Osteoblast (primary cell): ENCODE measurements around the gene MISP3. TPM values are rescaled to one million over a fixed set of nuclear protein-coding genes. Genes with fewer than 3 reads are reported as not detected.
A peak's percentile ranks its signal among the peaks of the same experiment; 100 is the strongest.

ENCODE experiments used
- DNase-seq: peaks from one replicate; pipeline ENCODE4 v3.0.0; 2011; ENCODE audit warnings: low spot score, mixed read lengths; ENCODE audit not compliant: insufficient read length; ENCODE audit errors: missing footprints
- H2AFZ ChIP-seq: 2 replicates; pipeline ENCODE4 v1.6.0; 2011; ENCODE audit warnings: mild to moderate bottlenecking, low read length
- H3K27ac ChIP-seq: 2 replicates; pipeline ENCODE4 v1.5.1; 2011; ENCODE audit warnings: mild to moderate bottlenecking, low read depth, low read length, moderate library complexity
- H3K27me3 ChIP-seq: 2 replicates; pipeline ENCODE4 v1.6.0; 2012; ENCODE audit warnings: mild to moderate bottlenecking, control low read depth, inconsistent platforms, low read length, moderate library complexity; ENCODE audit not compliant: insufficient read depth
- H3K36me3 ChIP-seq: 2 replicates; pipeline ENCODE4 v1.5.1; 2011; ENCODE audit warnings: mild to moderate bottlenecking, low read length, control low read depth, moderate library complexity; ENCODE audit not compliant: insufficient read depth
- H3K4me1 ChIP-seq: 2 replicates; pipeline ENCODE4 v1.5.1; 2011; ENCODE audit warnings: mild to moderate bottlenecking, low read length, control low read depth, moderate library complexity; ENCODE audit not compliant: insufficient read depth
- H3K4me2 ChIP-seq: 2 replicates; pipeline ENCODE4 v1.6.0; 2011; ENCODE audit warnings: mild to moderate bottlenecking, low read length; ENCODE audit not compliant: insufficient read depth
- H3K4me3 ChIP-seq: fragments of 200-600 bp; sonication (generic); 3 replicates; pipeline ENCODE4 v1.5.1; 2012; ENCODE audit warnings: mild to moderate bottlenecking, low read length, inconsistent platforms; ENCODE audit not compliant: insufficient read depth
- H3K79me2 ChIP-seq: 2 replicates; pipeline ENCODE4 v1.6.0; 2012; ENCODE audit warnings: mild to moderate bottlenecking, low read length, control low read depth, inconsistent platforms; ENCODE audit not compliant: insufficient read depth
- H3K9me3 ChIP-seq: 2 replicates; pipeline ENCODE4 v1.5.1; 2011; ENCODE audit warnings: low read depth, low read length, control low read depth
- H4K20me1 ChIP-seq: 2 replicates; pipeline ENCODE4 v1.6.0; 2012; ENCODE audit warnings: mild to moderate bottlenecking, low read length, control low read depth; ENCODE audit not compliant: insufficient read depth
- total RNA-seq: library from RNA; depleted of rRNA; stranded (reverse); fragments of >200 nt; gene quantifications from 2 replicates; pipeline ENCODE4 v1.2.3, GENCODE V29; 2012
- TF ChIP-seq, protein P1 (sequence below): IDR thresholded peaks from 2 replicates; pipeline ENCODE4 v1.5.1; 2011; ENCODE audit warnings: mild to moderate bottlenecking, low read depth, low read length, moderate library complexity; ENCODE audit errors: extremely low read depth

MISP3 gene
- total RNA-seq, 1 donor, result 1.1 TPM

DNA sequence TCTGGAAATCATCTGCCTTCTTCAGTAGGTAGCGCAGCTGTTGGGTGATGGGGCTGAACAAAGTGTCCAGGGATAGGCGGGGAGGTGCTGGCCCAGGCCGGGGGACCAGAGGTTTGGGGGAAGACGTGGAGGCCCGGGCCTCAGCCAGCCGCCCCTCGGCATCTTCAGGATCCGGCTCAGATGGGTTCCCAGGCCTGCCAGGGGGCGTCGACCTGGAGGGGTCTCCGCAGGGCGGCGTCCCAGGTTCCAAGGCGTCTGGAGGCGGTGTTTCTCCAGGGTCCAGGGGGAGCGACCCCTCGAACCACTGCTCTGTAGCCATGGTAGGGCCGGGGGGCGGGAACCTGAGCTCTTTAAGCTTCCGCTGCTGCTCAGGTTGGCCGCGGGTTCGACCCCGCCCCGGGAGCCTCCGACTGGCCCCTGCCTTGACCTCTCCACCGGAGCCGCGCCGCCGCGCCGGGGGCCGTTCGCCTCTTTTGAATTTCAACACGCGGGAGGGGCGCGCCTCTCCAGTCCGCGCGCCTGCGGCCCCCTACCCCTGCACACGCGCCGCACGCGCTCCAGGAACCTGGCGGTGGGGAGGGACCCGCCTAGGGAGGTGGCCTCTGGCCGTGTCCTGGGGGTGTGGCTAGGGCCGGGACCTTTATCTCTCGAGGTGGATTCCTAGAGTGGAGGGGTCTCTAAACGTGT lies 12.9 kb downstream of the MISP3 start, which contains the start of gene C19orf67:
Gene C19orf67 (minus strand): TSS at position 475 of the 687 bp plus-strand sequence. CDS start 156 bp downstream, at position 319.
- no peaks in the 10 kb centered on the region for H3K9me3 ChIP-seq
- peaks cover 14% of the 10 kb centered on the region for H3K36me3 ChIP-seq
- H3K4me3 ChIP-seq, result no peak within 1 kb of the TSS

DNA sequence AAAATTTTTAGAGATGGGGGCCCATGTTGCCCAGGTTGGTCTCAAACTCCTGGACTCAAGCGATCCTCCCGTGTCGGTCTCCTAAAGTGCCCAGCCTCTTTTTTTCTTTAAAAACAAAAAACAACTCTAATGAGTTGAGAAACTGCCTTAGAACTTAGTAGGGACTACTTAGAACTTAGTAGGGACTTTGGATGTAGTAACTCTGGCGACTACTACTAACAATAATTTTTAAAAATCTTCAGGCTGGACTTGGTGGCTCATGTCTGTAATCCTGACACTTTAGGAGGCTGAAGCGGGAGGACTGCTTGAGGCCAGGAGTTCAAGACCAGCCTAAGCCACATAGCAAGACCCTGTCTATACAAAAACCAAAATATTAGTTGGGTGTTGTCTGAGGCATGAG lies 13.5 kb downstream of the MISP3 start:
- Histone ChIP-seq H3K79me2 (peaks cover 8% of the 10 kb centered on the region), H3K27ac (no peak overlapping the region), H3K4me3 (no peak overlapping the region), H3K9me3 (no peaks in the 10 kb centered on the region), H4K20me1 (peaks cover 12% of the 10 kb centered on the region), H3K4me1 (peaks cover 11% of the 10 kb centered on the region), H2AFZ (no peak overlapping the region), H3K36me3 (peaks cover 14% of the 10 kb centered on the region), H3K4me2 (no peak overlapping the region), H3K27me3 (no peaks in the 10 kb centered on the region)
- DNase-seq, result no peak
- TF ChIP-seq, protein P1, sequence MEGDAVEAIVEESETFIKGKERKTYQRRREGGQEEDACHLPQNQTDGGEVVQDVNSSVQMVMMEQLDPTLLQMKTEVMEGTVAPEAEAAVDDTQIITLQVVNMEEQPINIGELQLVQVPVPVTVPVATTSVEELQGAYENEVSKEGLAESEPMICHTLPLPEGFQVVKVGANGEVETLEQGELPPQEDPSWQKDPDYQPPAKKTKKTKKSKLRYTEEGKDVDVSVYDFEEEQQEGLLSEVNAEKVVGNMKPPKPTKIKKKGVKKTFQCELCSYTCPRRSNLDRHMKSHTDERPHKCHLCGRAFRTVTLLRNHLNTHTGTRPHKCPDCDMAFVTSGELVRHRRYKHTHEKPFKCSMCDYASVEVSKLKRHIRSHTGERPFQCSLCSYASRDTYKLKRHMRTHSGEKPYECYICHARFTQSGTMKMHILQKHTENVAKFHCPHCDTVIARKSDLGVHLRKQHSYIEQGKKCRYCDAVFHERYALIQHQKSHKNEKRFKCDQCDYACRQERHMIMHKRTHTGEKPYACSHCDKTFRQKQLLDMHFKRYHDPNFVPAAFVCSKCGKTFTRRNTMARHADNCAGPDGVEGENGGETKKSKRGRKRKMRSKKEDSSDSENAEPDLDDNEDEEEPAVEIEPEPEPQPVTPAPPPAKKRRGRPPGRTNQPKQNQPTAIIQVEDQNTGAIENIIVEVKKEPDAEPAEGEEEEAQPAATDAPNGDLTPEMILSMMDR, result no peak

More for the DNA sequence above, 12.9 kb downstream of the MISP3 start, which contains the start of gene C19orf67:
- no peaks in the 10 kb centered on the region for H3K27me3 ChIP-seq
- peak; percentile 82 for DNase-seq
- peaks cover 8% of the 10 kb centered on the region for H3K79me2 ChIP-seq
- H3K27ac ChIP-seq, result no peak within 1 kb of the TSS
- peaks cover 14% of the 10 kb centered on the region for H3K4me1 ChIP-seq
- H4K20me1 ChIP-seq, result peaks cover 12% of the 10 kb centered on the region
- H3K4me2 ChIP-seq, result no peak within 1 kb of the TSS
- TF ChIP-seq, protein P1, result no peak
- H2AFZ ChIP-seq, result no peak within 1 kb of the TSS

DNA sequence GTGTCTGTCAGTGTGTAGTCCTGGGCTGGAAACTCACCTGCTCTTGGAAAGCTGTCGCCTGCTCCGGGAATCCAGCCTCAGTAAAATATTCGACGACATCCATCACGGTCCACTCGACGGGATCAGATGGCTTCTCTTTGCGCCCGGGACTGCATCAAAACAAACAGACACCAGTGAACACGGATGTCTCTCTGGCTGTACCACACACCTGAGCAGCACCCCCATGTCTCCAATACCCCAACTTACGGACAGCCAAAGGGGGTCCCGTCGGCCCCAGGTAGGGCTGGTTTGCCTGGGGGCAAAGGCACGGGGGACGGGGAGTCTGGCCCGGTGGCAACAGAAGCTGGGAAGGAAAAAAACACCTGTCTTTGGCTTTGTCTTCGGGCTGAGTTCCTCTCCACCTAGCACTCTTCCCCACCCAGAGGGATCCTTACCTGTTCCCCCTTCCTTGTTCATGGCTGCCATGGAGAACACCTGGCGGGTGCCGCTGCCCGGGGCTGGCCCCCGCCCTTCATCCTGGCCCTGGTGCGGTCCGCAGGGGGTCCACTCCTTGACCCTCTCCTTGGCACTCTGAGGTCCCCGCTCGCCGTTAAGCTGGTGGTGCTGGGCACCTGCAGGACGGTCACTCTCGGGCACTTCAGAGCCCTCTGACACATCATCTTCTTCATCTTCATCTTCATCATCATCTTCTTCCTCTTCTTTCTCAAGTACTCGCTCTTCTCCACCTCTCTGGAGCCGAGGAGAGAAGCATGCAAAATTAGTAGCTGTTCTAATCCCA lies 16.2 kb downstream of the MISP3 start:
- H3K27me3 ChIP-seq, result no peaks in the 10 kb centered on the region

More for the DNA sequence above, 16.2 kb downstream of the MISP3 start:
- Histone ChIP-seq H3K36me3 (peaks cover 18% of the 10 kb centered on the region), H3K9me3 (peaks cover 6% of the 10 kb centered on the region), H3K4me3 (peak overlapping the region; percentile 64), H3K79me2 (no peaks in the 10 kb centered on the region), H2AFZ (no peak overlapping the region), H3K4me1 (peaks cover 6% of the 10 kb centered on the region), H3K4me2 (peak overlapping the region; percentile 51), H4K20me1 (peaks cover 12% of the 10 kb centered on the region), H3K27ac (no peak overlapping the region)
- DNase-seq, result peak; percentile 71
- TF ChIP-seq, protein P1, result no peak
